H9 (cell line): ENCODE data around the gene SLC2A10. TPM values are rescaled to one million over a fixed set of nuclear protein-coding genes. Genes with fewer than 3 reads are reported as not detected.

ENCODE experiments used
- DNase-seq: peaks from one replicate; pipeline ENCODE4 v3.0.0-alpha.2; 2017
- H2AFZ ChIP-seq: one replicate; pipeline ENCODE4 v1.6.1; 2013; ENCODE audit warnings: mild to moderate bottlenecking, low read length, control low read depth, moderate library complexity
- H2AK5ac ChIP-seq: 2 replicates; pipeline ENCODE4 v1.6.1; 2013; ENCODE audit warnings: low read length, control low read depth, mixed read lengths; ENCODE audit not compliant: insufficient read length
- H2BK120ac ChIP-seq: one replicate; pipeline ENCODE4 v1.6.1; 2013; ENCODE audit warnings: low read depth, mild to moderate bottlenecking, low read length, control low read depth, inconsistent platforms; ENCODE audit not compliant: poor library complexity, severe bottlenecking
- H2BK12ac ChIP-seq: 2 replicates; pipeline ENCODE4 v1.6.1; 2013; ENCODE audit warnings: low read length, control low read depth, mixed read lengths, low read depth; ENCODE audit not compliant: insufficient read length
- H2BK15ac ChIP-seq: 2 replicates; pipeline ENCODE4 v1.6.1; 2013; ENCODE audit warnings: low read depth, low read length, control low read depth
- H2BK20ac ChIP-seq: one replicate; pipeline ENCODE4 v1.6.1; 2013; ENCODE audit warnings: low read depth, mild to moderate bottlenecking, low read length, control low read depth, inconsistent platforms; ENCODE audit not compliant: poor library complexity, severe bottlenecking
- H2BK5ac ChIP-seq: 2 replicates; pipeline ENCODE4 v1.6.1; 2013; ENCODE audit warnings: low read length, control low read depth, mixed read lengths; ENCODE audit not compliant: insufficient read length
- H3K14ac ChIP-seq: 2 replicates; pipeline ENCODE4 v1.6.1; 2013; ENCODE audit warnings: low read length, control low read depth; ENCODE audit not compliant: insufficient read depth
- H3K18ac ChIP-seq: 2 replicates; pipeline ENCODE4 v1.6.1; 2013; ENCODE audit warnings: low read depth, mild to moderate bottlenecking, mixed read lengths, low read length, control low read depth; ENCODE audit not compliant: insufficient read length
- H3K23ac ChIP-seq: 2 replicates; pipeline ENCODE4 v1.6.1; 2013; ENCODE audit warnings: low read length, control low read depth, mixed read lengths, low read depth; ENCODE audit not compliant: insufficient read length
- H3K23me2 ChIP-seq: 2 replicates; pipeline ENCODE4 v1.6.1; 2013; ENCODE audit warnings: low read depth, mild to moderate bottlenecking, mixed read lengths, low read length, control low read depth; ENCODE audit not compliant: insufficient read length, poor library complexity, severe bottlenecking
- H3K27ac ChIP-seq: 2 replicates; pipeline ENCODE4 v1.5.1; 2013; ENCODE audit warnings: low read length, control low read depth, mixed read lengths, low read depth; ENCODE audit not compliant: insufficient read length
- H3K27me3 ChIP-seq: 2 replicates; pipeline ENCODE4 v1.6.1; 2013; ENCODE audit warnings: low read length, control low read depth, inconsistent platforms; ENCODE audit not compliant: insufficient read depth
- H3K4ac ChIP-seq: 2 replicates; pipeline ENCODE4 v1.6.1; 2013; ENCODE audit warnings: low read depth, mild to moderate bottlenecking, control low read depth, inconsistent platforms, low read length, moderate library complexity
- H3K4me1 ChIP-seq: 2 replicates; pipeline ENCODE4 v1.6.1; 2013; ENCODE audit warnings: low read length, control low read depth, inconsistent platforms; ENCODE audit not compliant: insufficient read depth
- H3K4me2 ChIP-seq: 2 replicates; pipeline ENCODE4 v1.6.1; 2013; ENCODE audit warnings: low read length, control low read depth, mixed read lengths; ENCODE audit not compliant: insufficient read length, insufficient read depth
- H3K56ac ChIP-seq: 2 replicates; pipeline ENCODE4 v1.6.1; 2013; ENCODE audit warnings: low read depth, mild to moderate bottlenecking, mixed read lengths, low read length, control low read depth; ENCODE audit not compliant: insufficient read length
- H3K79me1 ChIP-seq: 2 replicates; pipeline ENCODE4 v1.6.1; 2013; ENCODE audit warnings: low read depth, mild to moderate bottlenecking, moderate library complexity, low read length, control low read depth, inconsistent platforms; ENCODE audit not compliant: insufficient read depth, poor library complexity, severe bottlenecking
- H3K79me2 ChIP-seq: 2 replicates; pipeline ENCODE4 v1.6.1; 2013; ENCODE audit warnings: low read length, control low read depth, inconsistent platforms; ENCODE audit not compliant: insufficient read depth
- H3K9ac ChIP-seq: 2 replicates; pipeline ENCODE4 v1.6.1; 2013; ENCODE audit warnings: low read length, control low read depth, mixed read lengths; ENCODE audit not compliant: insufficient read length; ENCODE audit errors: extremely low read depth
- H3K9me3 ChIP-seq: one replicate; pipeline ENCODE4 v1.6.1; 2013; ENCODE audit warnings: low read depth, low read length, inconsistent platforms; ENCODE audit not compliant: control insufficient read depth
- H3T11ph ChIP-seq: one replicate; pipeline ENCODE4 v1.6.1; 2013; ENCODE audit warnings: mild to moderate bottlenecking, low read length, control low read depth, inconsistent platforms
- H4K20me1 ChIP-seq: one replicate; pipeline ENCODE4 v1.6.1; 2013; ENCODE audit not compliant: control insufficient read depth, insufficient read length, insufficient read depth
- H4K5ac ChIP-seq: 2 replicates; pipeline ENCODE4 v1.6.1; 2013; ENCODE audit warnings: low read depth, mild to moderate bottlenecking, mixed read lengths, low read length, control low read depth; ENCODE audit not compliant: insufficient read length
- H4K8ac ChIP-seq: replicated peaks from 2 replicates; pipeline ENCODE4 v1.6.1; 2013; ENCODE audit warnings: low read length, control low read depth, mixed read lengths, low read depth; ENCODE audit not compliant: insufficient read length
- H4K91ac ChIP-seq: 2 replicates; pipeline ENCODE4 v1.6.1; 2013; ENCODE audit warnings: low read depth, mild to moderate bottlenecking, moderate library complexity, mixed read lengths, low read length, control low read depth; ENCODE audit not compliant: insufficient read length
- H3K27ac Mint-ChIP-seq, 3 experiments: 2 replicates in 2 of 3; 3 replicates in 1 of 3; pipeline ENCODE4 v1.8.0; 2020 to 2021; ENCODE audit warnings: mixed read lengths in 3 of 3, mild to moderate bottlenecking in 1 of 3, moderate library complexity in 1 of 3
- H3K27me3 Mint-ChIP-seq: 2 replicates; pipeline ENCODE4 v1.8.0; 2021; ENCODE audit warnings: low read depth, mild to moderate bottlenecking, moderate library complexity, mixed read lengths
- H3K36me3 Mint-ChIP-seq, 3 experiments: 2 replicates in 2 of 3; 3 replicates in 1 of 3; pipeline ENCODE4 v1.8.0; 2020 to 2021; ENCODE audit warnings: low read depth in 3 of 3, mixed read lengths in 3 of 3; ENCODE audit not compliant: insufficient read depth in 1 of 3
- H3K4me1 Mint-ChIP-seq, 2 experiments: 2 replicates each; pipeline ENCODE4 v1.8.0; 2020; ENCODE audit warnings: mixed read lengths in 2 of 2
- H3K4me3 Mint-ChIP-seq, 2 experiments: 2 replicates in 1 of 2; 3 replicates in 1 of 2; pipeline ENCODE4 v1.8.0; 2020 to 2021; ENCODE audit warnings: mild to moderate bottlenecking in 2 of 2, mixed read lengths in 2 of 2, moderate library complexity in 1 of 2
- H3K9me3 Mint-ChIP-seq, 2 experiments: 2 replicates in 1 of 2; 3 replicates in 1 of 2; pipeline ENCODE4 v1.8.0; 2020; ENCODE audit warnings: mild to moderate bottlenecking in 2 of 2, mixed read lengths in 2 of 2, moderate library complexity in 1 of 2
- WGBS: extraction: QIAGEN DNeasy Blood & Tissue Kit; methylation state at CpG from one replicate; pipeline ENCODE4 v1.1.7; 2013; ENCODE audit warnings: missing lambda C conversion rate, low lambda C conversion rate, mixed read lengths; ENCODE audit not compliant: insufficient read length; ENCODE audit errors: extremely low coverage; 5-methylcytosine and 5-hydroxymethylcytosine counted together
- total RNA-seq: library from RNA; stranded (reverse); gene quantifications from 2 replicates; pipeline ENCODE4 v1.2.1, GENCODE V29; 2021
- TF ChIP-seq, protein P1 (sequence below): fragments of 200-600 bp; sonication (generic); conservative IDR thresholded peaks from 3 replicates; pipeline ENCODE4 v1.8.0; 2021; ENCODE audit warnings: antibody characterized with exemption, mild to moderate bottlenecking

Gene SLC2A10
- total RNA-seq, 1 experiment from 2014 or later: 8.2 TPM

- Histone ChIP-seq H4K8ac (no peak overlapping the region), H3K23me2 (no peaks in the 10 kb centered on the region), H3K9ac (no peak overlapping the region), H2AK5ac (no peak overlapping the region), H2BK15ac (no peak overlapping the region), H2AFZ (no peak overlapping the region), H3K27ac (no peak overlapping the region), H3K4me2 (no peak overlapping the region), H3K79me1 (no peaks in the 10 kb centered on the region), H2BK20ac (no peak overlapping the region), H2BK5ac (no peak overlapping the region), H3K18ac (no peak overlapping the region), H2BK12ac (no peak overlapping the region), H3T11ph (no peak overlapping the region), H3K56ac (no peak overlapping the region), H4K20me1 (no peaks in the 10 kb centered on the region), H2BK120ac (no peak overlapping the region), H3K4me1 (no peaks in the 10 kb centered on the region), H4K91ac (no peak overlapping the region), H3K4ac (no peak overlapping the region), H3K14ac (no peak overlapping the region), H3K23ac (no peak overlapping the region), H3K27me3 (no peaks in the 10 kb centered on the region), H4K5ac (no peak overlapping the region), H3K9me3 (no peaks in the 10 kb centered on the region), H3K79me2 (no peaks in the 10 kb centered on the region)
- Mint-ChIP-seq H3K27ac (no peak overlapping the region), H3K36me3 (peaks cover 0 to 2% (median 0%) of the 10 kb centered on the region in 3 experiments; a peak in 3 of 7 replicates), H3K4me3 (no peak overlapping the region), H3K27me3 (peaks cover 1% of the 10 kb centered on the region; the same call in 1 of the 2 replicates), H3K9me3 (no peaks in the 10 kb centered on the region), H3K4me1 (peaks cover 6 to 11% of the 10 kb centered on the region in 2 experiments)
- WGBS: no CpG with 5 or more reads among the region's 4 CpGs
- TF ChIP-seq, protein P1, sequence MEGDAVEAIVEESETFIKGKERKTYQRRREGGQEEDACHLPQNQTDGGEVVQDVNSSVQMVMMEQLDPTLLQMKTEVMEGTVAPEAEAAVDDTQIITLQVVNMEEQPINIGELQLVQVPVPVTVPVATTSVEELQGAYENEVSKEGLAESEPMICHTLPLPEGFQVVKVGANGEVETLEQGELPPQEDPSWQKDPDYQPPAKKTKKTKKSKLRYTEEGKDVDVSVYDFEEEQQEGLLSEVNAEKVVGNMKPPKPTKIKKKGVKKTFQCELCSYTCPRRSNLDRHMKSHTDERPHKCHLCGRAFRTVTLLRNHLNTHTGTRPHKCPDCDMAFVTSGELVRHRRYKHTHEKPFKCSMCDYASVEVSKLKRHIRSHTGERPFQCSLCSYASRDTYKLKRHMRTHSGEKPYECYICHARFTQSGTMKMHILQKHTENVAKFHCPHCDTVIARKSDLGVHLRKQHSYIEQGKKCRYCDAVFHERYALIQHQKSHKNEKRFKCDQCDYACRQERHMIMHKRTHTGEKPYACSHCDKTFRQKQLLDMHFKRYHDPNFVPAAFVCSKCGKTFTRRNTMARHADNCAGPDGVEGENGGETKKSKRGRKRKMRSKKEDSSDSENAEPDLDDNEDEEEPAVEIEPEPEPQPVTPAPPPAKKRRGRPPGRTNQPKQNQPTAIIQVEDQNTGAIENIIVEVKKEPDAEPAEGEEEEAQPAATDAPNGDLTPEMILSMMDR: no peak
- DNase-seq: no peak
These were observed 70.4 kb downstream of the SLC2A10 start for GRCh38 chr20:46779831-46780230.
